GM19025 (cell line): ENCODE results near the gene SPIRE2.
"Not testable (repeated sequence)": the region's sequence is repeated elsewhere in the genome, so short reads cannot be mapped to it uniquely, and the experiment has no call there.

Experiments
- ATAC-seq: cut with Tn5 transposase; IDR thresholded peaks from one replicate; pipeline ENCODE4 v1.9.1; 2021; ENCODE audit warnings: mild to moderate bottlenecking, low read depth, moderate library complexity; ENCODE audit not compliant: unreplicated experiment

Gene SPIRE2, protein sequence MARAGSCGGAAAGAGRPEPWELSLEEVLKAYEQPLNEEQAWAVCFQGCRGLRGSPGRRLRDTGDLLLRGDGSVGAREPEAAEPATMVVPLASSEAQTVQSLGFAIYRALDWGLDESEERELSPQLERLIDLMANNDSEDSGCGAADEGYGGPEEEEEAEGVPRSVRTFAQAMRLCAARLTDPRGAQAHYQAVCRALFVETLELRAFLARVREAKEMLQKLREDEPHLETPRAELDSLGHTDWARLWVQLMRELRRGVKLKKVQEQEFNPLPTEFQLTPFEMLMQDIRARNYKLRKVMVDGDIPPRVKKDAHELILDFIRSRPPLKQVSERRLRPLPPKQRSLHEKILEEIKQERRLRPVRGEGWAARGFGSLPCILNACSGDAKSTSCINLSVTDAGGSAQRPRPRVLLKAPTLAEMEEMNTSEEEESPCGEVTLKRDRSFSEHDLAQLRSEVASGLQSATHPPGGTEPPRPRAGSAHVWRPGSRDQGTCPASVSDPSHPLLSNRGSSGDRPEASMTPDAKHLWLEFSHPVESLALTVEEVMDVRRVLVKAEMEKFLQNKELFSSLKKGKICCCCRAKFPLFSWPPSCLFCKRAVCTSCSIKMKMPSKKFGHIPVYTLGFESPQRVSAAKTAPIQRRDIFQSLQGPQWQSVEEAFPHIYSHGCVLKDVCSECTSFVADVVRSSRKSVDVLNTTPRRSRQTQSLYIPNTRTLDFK

DNA sequence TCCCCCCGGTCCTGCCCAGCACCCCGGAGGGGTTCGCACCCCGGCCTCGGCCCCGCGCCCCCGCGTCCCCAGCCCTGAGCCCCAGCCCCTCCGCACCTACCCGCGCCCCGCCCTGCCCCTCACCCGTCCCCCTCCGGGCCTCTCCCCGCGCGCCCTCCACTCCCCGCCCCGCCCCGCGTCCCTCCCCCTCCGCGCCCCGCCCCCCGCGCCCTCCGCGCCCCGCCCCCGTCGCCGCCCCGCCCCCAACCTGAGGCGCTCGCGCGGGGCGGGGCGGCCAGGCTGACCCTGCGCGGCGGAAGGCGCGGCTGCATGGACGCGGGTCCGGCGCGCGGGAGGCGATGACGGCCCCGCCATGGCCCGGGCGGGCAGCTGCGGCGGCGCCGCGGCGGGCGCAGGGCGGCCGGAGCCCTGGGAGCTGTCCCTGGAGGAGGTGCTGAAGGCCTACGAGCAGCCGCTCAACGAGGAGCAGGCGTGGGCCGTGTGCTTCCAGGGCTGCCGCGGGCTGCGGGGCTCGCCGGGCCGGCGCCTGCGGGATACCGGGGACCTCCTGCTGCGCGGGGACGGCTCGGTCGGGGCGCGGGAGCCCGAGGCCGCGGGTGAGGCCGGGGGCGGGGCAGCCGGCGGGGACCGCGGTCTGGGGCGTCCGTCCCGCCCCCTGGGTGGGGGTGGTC lies at the start of gene SPIRE2:
TSS of gene SPIRE2 (plus strand) at position 277 of the 671 bp plus-strand sequence. CDS start at position 353, 76 bp downstream.
- ATAC-seq = peak; percentile 55

DNA sequence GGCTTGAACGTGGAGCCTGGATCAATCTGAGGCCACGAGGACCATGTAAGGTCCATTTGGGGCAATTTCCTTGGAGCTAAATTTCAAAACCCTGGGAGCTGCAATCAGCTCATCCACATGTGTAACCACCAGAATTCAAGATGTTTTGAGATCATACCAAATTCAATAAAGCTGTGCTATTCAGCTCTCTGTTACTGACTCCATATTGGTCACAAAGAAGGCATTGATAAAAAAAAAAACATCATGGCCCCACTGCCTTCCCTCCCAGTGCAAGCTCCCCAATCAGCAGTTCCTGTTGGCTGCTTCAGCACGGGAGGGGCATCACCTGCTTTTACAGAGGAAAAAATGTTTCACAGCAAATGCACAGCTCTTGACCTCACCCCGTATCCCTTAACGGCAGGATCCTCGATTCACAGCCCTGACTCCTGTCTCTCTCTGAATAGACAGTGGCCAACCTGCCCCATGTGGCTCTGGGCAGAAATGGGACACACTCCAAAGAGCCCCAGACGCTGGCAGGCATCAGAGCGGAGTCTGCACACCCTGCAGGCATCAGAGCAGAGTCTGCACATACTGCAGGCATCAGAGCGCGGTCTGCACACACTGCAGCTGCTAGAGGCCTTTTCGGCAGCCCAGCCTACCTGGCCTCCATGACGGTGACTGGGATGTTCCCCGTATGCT lies 48.9 kb upstream of the SPIRE2 start:
- no peak for ATAC-seq

DNA sequence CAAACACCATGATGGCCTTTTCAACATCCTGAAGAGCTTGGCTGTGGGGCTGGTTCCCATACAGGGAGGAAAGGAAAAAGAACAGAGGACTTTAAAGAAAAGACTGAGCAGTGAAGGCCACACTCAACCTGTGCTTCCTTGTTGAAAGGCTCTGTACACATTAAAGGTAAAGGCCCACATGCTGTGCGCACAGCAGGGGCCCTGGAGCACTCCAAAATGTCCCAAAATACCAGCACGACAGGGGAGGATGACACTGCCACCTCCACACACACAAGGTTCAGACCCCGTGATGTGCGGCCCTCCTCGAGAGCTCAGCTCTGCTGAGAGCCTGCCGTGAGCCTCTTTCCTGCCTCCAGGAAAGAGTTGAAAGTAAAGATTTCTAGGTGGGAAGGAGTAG lies 48.4 kb upstream of the SPIRE2 start:
- ATAC-seq = no peak

DNA sequence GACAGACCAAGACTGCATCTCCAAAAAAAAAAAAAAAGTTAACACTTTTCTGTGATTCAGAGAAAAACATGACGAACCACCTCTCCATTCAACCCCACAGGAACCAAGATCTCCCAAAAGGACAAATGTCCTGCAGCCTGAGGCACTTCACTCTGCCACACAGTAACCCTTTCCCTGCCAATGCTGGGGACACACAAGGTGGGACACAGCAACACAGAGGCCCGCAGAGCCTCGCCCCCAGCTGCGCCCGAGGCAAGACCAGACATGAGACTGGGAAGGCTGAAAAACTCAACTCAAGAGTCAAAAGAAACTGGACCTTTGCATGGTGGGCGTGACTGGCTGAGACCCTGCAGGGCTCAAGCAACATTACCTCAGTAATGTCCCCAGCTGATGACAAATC lies 45.8 kb upstream of the SPIRE2 start:
- ATAC-seq = no peak

DNA sequence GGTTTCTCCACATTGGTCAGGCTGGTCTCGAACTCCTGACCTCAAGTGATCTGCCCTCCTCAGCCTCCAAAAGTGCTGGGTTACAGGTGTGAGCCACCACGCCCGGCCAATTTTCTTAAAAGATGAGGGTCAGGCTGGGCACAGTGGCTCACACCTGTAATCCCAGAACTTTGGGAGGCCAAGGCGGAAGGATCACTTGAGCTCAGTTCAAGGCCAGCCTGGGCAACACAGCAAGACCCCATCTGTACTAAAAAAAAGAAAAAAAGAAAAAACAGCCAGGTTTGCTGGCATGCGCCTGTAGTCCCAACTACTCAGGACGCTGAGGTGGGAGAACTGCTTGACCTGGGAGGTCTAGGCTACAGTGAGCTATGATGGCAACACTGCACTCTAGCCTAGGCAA lies 44.3 kb upstream of the SPIRE2 start:
- not testable (repeated sequence) for ATAC-seq

DNA sequence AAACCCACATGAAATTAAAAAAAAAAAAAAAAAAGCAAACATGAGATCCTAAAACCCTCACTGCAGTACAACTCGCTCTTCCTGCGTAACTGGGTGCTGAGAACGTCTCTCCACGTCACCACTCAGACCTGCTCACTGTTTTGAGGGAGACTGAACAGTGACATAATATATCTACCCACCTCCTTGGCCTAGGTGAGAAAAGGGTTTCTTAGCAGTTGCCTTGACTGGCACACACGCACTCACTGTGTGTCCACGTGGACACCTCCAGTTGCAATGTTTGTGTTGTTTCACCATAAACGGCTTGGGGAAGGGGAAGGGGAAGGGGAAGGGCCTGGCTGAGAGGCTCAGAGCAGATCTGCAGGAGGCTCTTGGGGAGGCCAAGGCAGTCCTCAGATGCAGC lies 43.9 kb upstream of the SPIRE2 start:
- ATAC-seq = no peak

DNA sequence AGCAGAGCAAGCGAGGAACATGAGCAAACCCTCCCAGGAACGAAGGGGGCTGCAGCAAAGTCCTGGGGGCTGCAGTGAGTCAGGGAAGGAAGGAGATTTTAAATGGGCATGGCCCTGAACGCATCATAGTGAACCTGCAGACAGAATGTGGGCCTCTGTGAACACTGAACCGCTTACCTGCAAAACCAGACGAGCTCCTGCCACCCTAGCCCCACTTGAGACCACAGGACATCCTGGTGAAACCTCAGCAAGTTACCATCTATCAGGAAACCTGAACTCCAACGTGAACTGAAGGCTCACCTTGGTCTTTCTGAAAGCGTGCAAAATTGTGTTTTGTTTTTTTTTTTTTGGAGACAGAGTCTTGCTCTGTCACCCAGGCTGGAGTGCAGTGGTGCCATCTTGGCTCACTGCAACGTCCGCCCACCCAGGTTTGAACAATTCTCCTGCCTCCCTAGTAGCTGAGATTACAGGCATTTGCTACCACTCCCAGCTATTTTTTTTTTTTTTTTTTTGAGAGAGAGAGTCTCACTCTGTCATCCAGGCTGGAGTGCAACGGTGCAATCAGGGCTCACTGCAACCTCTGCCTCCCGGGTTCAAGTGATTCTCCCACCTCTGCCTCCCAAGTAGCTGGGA lies 42.6 kb upstream of the SPIRE2 start:
- ATAC-seq = no peak

DNA sequence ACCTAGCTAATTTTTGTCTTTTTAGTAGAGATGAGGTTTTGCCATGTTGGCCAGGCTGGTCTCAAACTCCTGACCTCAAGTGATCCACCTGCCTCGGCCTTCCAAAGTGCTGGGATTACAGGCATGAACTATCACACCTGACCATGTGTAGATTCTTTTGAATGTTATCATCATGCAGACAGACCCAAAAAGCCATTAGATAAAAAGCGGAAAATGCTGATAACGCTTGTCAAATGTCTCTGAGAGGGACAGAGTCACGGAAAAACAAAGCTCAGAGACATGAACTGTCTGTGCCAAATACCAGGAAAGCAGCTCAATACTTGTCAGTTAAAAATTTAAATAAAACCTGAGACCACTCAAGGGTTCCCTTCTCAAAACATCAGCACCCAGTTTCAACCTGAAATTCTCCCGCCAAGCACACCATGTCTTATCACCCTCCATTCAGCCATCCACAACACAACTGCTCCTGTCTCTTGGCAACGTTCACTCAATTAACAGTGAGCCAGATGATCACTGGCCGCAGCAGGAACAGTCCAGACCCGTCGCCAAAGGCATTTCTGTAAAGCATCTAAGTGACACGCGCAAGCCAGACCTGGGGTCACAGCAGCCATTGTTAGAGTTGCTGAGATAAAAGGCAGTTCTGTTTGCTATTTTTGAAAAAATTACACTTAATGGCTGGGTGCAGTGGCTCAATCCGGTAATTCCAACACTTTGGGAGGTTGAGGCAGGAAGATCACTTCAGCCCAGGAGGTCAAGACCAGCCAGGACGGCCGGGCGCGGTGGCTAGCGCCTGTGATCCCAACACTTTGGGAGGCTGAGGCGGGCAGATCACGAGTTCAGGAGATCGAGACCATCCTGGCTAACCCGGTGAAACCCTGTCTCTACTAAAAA lies 41.6 kb upstream of the SPIRE2 start:
- ATAC-seq = no peak

DNA sequence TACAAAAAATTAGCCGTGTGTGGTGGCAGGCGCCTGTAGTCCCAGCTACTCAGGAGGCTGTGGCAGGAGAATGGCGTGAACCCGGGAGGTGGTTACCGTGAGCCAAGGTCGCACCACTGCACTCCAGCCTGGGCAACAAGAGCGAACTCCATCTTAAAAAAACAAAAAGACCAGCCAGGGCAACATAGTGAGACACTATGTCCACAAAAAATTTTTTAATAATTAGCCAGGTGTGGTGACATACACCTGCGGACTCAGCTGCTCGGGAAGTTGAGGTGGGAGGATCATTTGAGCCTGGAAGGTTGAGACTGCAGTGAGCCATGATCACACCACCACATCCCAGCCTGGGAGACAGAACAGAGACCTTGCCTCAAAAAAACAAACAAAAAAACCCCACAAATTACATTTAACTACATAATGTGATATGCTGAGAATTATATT lies 40.9 kb upstream of the SPIRE2 start:
- ATAC-seq = no peak

DNA sequence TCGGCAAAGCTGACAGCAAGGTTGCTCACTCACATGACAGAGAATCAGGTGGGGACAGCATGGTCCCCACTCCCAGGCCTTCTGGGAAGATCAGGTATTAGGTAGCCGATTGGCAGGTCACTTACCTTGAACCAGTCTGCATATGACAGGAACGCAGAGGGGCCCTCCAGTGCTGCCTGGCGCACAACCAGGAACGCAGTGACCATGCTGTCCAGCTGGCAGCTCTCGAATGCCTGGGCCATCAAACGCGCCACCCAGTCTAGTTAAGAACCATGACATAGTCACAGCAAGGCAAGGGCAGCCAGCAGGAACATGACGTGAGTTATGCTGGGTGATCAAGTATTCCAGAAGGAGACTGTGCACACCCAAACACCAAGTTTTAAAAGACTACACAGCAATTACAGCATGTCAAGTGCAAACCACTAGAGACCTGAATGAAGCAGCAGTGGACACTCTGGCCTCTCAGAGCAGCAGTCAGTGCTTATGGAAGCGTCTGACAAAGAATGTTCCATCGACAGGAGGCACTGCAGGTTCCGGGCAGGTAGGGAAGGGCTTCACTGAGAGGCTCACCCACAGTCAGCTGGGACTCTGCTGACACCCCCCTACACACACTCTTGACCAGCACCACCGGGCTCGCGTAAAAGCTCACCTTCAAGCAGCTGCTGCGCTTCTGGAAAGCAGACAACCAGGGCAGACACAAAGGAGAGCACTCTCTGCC lies 36.8 kb upstream of the SPIRE2 start:
- no peak for ATAC-seq

DNA sequence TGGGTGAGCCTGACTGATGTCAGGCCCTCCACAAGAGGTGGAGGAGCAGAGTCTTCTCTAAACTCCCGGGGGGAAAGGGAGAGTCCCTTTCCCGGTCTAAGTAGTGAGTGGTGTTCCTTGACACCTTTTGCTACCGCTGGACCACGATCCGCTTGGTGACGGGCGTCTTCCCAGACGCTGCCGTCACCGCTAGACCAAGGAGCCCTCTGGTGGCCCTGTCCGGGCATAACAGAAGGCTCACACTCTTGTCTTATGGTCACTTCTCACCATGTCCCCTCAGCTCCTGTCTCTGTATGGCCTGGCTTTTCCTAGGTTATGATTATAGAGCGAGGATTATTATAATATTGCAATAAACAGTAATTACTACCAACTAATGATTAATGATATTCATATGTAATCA lies 35.2 kb upstream of the SPIRE2 start:
- ATAC-seq = not testable (repeated sequence)

DNA sequence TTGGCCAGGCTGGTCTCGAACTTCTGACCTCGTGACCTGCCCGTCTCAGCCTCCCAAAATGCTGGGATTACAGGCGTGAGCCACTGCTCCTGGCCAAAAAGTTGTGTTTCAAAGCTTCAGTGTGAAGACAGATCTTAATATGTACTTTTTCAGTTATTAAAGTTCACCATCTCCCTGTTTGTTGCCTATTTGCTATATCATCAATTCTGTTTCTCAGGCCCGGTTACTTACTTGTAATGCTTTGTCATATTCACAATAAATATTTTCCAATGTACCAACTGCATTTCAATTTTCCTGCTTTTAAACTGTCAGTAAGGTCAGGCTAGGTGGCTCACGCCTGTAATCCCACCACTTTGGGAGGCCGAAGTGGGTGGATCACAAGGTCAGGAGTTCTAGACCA lies 34.3 kb upstream of the SPIRE2 start:
- no peak for ATAC-seq

DNA sequence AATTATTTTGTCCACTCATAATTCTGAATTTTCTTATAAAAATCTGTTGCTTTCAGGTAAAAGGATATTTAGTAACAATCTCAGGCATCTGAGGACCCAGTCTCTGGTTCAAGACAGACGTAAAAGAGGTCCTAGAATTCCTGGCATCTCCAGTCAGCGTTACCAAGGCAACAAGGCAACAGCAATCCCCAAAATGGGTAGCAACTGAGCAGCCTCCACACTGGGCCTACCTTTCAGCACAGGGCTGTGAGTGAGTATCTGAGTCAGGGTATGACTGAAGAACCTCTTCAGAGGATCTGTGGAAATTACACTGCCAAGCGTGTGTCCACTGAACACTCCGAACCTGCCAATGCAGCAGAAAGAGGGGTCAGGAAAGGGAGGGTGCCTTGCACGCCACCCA lies 32.6 kb upstream of the SPIRE2 start:
- no peak for ATAC-seq

DNA sequence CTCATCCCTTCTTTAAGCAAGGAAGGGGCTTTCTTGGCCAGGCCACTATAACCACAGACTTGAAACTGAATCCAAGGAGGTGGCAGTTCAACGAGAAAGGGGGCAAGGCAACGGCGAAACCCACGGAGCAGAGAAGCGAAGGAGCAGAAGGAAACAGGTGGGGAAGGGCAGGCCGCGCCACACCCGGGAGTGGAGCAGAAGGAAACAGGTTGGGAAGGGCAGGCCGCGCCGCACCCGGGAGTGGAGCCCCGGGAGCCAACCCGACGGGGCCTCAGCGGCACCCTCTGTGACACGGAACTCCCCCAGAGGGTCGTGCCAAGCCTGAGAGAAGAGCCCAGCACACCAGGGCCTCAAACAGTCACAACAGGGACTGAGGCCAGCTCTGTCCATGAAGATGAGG lies 32.2 kb upstream of the SPIRE2 start:
- no peak for ATAC-seq

DNA sequence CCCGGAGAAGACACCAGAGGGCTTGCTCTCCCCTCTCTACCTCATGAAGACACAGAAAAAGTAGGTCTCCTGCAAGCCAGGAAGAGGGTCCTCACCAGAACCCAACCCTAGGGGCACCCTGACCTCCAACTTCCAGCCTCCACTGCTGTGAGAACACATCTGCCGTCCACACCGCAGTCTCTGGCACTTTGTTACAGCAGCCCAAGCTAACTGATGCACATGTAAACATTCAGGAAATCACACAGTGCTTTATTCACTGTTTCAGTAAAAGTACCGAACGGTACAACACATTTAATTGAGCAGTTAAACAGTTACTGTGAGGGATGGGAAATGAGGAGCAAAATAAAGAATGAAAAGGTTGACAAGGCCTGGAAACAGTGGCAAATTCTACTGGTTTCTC lies 30.1 kb upstream of the SPIRE2 start:
- no peak for ATAC-seq

DNA sequence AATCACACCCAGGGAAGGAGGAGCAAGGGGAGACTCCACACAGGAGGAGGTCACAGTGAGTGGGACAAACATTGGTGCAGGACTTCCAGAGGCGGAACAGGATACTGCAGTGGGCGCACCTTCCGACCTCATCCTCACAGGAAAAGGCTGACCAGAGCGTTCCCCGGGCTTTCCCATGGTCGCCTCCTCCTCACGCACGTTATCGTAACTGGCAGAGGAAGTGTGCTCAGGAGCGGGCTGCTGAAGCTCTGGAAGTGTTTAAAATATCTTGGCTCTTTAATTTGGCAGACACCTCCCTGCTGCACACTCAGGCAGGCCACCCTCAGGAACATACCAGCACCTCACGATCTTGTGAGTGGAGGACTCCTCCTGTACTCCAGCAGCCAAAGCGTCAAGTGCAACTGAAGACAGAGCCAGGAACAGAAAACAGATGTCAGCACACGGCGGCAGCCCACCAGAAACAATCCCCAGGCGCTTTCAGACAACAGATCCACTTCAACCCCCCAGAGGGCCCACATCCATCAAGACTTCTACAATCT lies 29.4 kb upstream of the SPIRE2 start:
- ATAC-seq = no peak

DNA sequence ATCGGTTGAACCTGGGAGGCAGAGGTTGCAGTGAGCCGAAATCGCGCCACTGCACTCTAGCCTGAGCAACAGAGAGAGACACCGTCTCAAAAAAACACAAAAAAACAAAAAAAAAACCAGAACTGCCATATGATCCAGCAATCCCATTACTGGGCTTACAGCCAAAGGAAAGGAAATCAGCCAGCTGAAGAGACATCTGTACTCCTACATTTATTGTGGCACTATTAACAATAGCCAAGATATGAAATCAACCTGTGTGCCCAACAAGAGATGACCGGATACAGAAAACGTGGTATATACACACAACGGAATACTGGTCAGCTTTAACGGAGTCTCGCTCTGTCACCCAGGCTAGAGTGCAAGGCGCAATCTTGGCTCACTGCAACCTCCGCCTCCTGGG lies 26.5 kb upstream of the SPIRE2 start:
- ATAC-seq = no peak

DNA sequence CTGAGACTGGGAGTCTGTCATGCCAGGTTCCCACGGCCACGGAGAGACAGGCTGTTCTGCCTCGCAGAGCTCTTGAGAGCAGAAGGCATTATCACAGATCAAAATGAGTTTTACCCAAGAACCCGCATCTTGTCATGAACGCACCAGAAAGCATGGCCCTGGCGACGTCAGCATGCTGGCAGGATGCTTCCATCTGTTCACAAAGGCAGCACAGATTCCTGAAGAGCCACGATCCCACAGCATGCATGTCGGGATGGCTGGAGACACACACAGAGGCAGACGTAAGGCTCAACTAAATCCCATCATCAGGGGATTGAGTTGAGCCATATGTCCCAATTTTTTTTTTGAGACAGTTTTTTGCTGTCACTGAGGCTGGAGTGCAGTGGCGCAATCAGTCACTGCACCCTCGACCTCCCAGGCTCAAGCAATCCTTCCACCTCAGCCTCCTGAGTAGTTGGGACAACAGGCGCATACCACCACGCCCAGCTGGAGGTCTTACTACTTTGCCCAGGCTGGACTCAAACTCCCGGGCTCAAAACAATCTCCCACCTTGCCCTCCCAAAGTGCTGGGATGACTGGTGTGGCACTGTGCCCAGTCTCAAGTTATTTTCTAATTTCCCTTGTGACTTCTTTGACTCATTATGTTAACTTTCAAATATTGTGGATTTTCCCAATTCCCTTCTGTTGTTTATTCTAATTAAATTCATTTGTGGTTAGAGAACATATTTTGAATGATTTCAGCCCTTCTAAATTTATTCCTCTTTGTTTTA lies 23.0 kb upstream of the SPIRE2 start:
- no peak for ATAC-seq
